Measurements from ENCODE around the gene NOD2. TPM values are rescaled to one million over a fixed set of nuclear protein-coding genes. Genes with fewer than 3 reads are reported as not detected.

The NOD2 gene
- total RNA-seq, 1 experiment from 2014 or later = 0.17 TPM

DNA sequence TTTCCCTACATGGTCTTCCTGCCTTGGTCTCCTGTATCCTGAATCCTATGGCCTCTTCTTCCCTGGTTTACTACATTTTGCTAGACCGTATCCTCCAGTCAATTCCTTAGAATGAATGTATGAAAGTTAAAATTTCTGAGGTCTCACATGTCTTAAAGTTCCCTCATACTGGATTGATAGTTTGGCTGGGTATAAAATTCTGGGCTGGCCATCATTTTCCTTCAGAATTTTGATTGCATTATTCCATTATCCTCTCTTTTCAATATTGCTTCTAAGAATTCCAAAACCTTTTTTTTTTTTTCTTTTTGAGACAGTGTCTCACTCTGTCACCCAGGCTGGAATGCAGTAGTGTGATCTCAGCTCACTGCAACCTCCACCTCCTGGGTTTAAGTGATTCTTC, 10.8 kb downstream of the NOD2 start:
- Histone ChIP-seq H3K27ac (ENCODE audit: insufficient read length, low read depth, low read length) (no peak overlapping the region), H3K27me3 (ENCODE audit: insufficient read depth, low read length) (no peaks in the 10 kb centered on the region), H4K91ac (ENCODE audit: insufficient read length, low read depth, low read length) (no peak overlapping the region), H3K9ac (ENCODE audit: extremely low read depth, insufficient read length, low read length) (no peak overlapping the region), H2BK20ac (ENCODE audit: low read depth, low read length, poor library complexity, severe bottlenecking) (no peak overlapping the region), H3K4ac (ENCODE audit: low read depth, low read length) (no peak overlapping the region), H4K20me1 (ENCODE audit: control insufficient read depth, insufficient read depth, insufficient read length) (no peaks in the 10 kb centered on the region), H3T11ph (ENCODE audit: low read length) (no peak overlapping the region), H2BK12ac (ENCODE audit: insufficient read length, low read depth, low read length) (no peak overlapping the region), H2BK5ac (ENCODE audit: insufficient read length, low read length) (no peak overlapping the region), H3K18ac (ENCODE audit: insufficient read length, low read depth, low read length) (no peak overlapping the region), H2BK15ac (ENCODE audit: low read depth, low read length) (no peak overlapping the region), H3K9me3 (ENCODE audit: control insufficient read depth, low read depth, low read length) (peaks cover 5% of the 10 kb centered on the region), H4K5ac (ENCODE audit: insufficient read length, low read depth, low read length) (no peak overlapping the region), H3K79me2 (ENCODE audit: insufficient read depth, low read length) (no peaks in the 10 kb centered on the region), H2AFZ (ENCODE audit: low read length) (no peak overlapping the region), H3K56ac (ENCODE audit: insufficient read length, low read depth, low read length) (no peak overlapping the region), H3K23me2 (ENCODE audit: insufficient read length, low read depth, low read length, poor library complexity, severe bottlenecking) (no peaks in the 10 kb centered on the region), H2BK120ac (ENCODE audit: low read depth, low read length, poor library complexity, severe bottlenecking) (no peak overlapping the region), H3K23ac (ENCODE audit: insufficient read length, low read depth, low read length) (no peak overlapping the region), H3K79me1 (ENCODE audit: insufficient read depth, low read depth, low read length, poor library complexity, severe bottlenecking) (no peaks in the 10 kb centered on the region), H4K8ac (replicated peaks; ENCODE audit: insufficient read length, low read depth, low read length) (no peak overlapping the region), H3K4me1 (ENCODE audit: insufficient read depth, low read length) (no peaks in the 10 kb centered on the region), H2AK5ac (ENCODE audit: insufficient read length, low read length) (no peak overlapping the region), H3K4me2 (ENCODE audit: insufficient read depth, insufficient read length, low read length) (no peak overlapping the region), H3K14ac (ENCODE audit: insufficient read depth, low read length) (no peak overlapping the region)
- Mint-ChIP-seq H3K9me3 (peaks cover 18 to 19% of the 10 kb centered on the region in 2 experiments), H3K36me3 (ENCODE audit: insufficient read depth in 1 of 3, low read depth in 3 of 3) (peaks cover 6 to 14% (median 13%) of the 10 kb centered on the region in 3 experiments), H3K4me3 (no peak overlapping the region), H3K27ac (no peak overlapping the region), H3K27me3 (ENCODE audit: low read depth) (peaks cover 5% of the 10 kb centered on the region), H3K4me1 (no peaks in the 10 kb centered on the region)
- no CpG with 5 or more reads among the region's 1 CpG for WGBS (ENCODE audit: extremely low coverage, insufficient read length, low lambda C conversion rate)
- TF ChIP-seq, protein P1, sequence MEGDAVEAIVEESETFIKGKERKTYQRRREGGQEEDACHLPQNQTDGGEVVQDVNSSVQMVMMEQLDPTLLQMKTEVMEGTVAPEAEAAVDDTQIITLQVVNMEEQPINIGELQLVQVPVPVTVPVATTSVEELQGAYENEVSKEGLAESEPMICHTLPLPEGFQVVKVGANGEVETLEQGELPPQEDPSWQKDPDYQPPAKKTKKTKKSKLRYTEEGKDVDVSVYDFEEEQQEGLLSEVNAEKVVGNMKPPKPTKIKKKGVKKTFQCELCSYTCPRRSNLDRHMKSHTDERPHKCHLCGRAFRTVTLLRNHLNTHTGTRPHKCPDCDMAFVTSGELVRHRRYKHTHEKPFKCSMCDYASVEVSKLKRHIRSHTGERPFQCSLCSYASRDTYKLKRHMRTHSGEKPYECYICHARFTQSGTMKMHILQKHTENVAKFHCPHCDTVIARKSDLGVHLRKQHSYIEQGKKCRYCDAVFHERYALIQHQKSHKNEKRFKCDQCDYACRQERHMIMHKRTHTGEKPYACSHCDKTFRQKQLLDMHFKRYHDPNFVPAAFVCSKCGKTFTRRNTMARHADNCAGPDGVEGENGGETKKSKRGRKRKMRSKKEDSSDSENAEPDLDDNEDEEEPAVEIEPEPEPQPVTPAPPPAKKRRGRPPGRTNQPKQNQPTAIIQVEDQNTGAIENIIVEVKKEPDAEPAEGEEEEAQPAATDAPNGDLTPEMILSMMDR (conservative IDR thresholded peaks at IDR 0.05) = no peak
- DNase-seq = no peak

Data from H9 (cell line).